Liver (tissue), 9 donors: ENCODE measurements around the gene RABL3. TPM values are rescaled to one million over a fixed set of nuclear protein-coding genes. Genes with fewer than 3 reads are reported as not detected.

Source experiments
- DNase-seq: peaks from one replicate; pipeline ENCODE4 v3.0.0-alpha.2; 2017; ENCODE audit warnings: low spot score
- H3K27ac ChIP-seq, 2 donors: one replicate each; pipeline ENCODE4 v1.7.0; 2013; ENCODE audit warnings: inconsistent platforms in 2 of 2, low read length in 2 of 2, control low read depth in 1 of 2, low read depth in 1 of 2, mild to moderate bottlenecking in 1 of 2
- H3K27me3 ChIP-seq, 4 donors: one replicate each; pipeline versions ENCODE4 v1.6.1 to v1.7.0; 2013; ENCODE audit warnings: low read length in 3 of 4, inconsistent platforms in 1 of 4, mild to moderate bottlenecking in 1 of 4, moderate library complexity in 1 of 4; ENCODE audit not compliant: control insufficient read depth in 4 of 4, insufficient read depth in 4 of 4
- H3K36me3 ChIP-seq, 4 donors: one replicate each; pipeline versions ENCODE4 v1.6.1 to v1.7.0; 2013; ENCODE audit warnings: low read length in 3 of 4, mild to moderate bottlenecking in 3 of 4, low read depth in 1 of 4, moderate library complexity in 1 of 4; ENCODE audit not compliant: control insufficient read depth in 4 of 4, insufficient read depth in 3 of 4
- H3K4me1 ChIP-seq, 4 donors: one replicate each; pipeline versions ENCODE4 v1.6.1 to v1.7.0; 2013; ENCODE audit warnings: low read length in 3 of 4, mild to moderate bottlenecking in 3 of 4, moderate library complexity in 1 of 4; ENCODE audit not compliant: control insufficient read depth in 4 of 4, insufficient read depth in 4 of 4
- H3K4me3 ChIP-seq, 3 donors: one replicate each; pipeline versions ENCODE4 v1.6.1 to v1.7.0; 2013; ENCODE audit warnings: low read length in 3 of 3, control low read depth in 1 of 3, low read depth in 1 of 3, mild to moderate bottlenecking in 1 of 3
- H3K9ac ChIP-seq, 2 donors: one replicate each; pipeline ENCODE4 v1.7.0; 2013; ENCODE audit warnings: low read length in 2 of 2, mild to moderate bottlenecking in 2 of 2, moderate library complexity in 2 of 2, control low read depth in 1 of 2, low read depth in 1 of 2
- H3K9me3 ChIP-seq, 4 donors: one replicate each; pipeline versions ENCODE4 v1.6.1 to v1.7.0; 2013; ENCODE audit warnings: low read length in 3 of 4; ENCODE audit not compliant: control insufficient read depth in 4 of 4
- ATF3 ChIP-seq: IDR thresholded peaks from 2 replicates; pipeline ENCODE4 v1.6.1; 2016; ENCODE audit warnings: antibody characterized with exemption
- CTCF ChIP-seq: fragments of 150-350 bp; IDR thresholded peaks from 2 replicates; pipeline ENCODE4 v1.5.1; 2017; ENCODE audit warnings: improper control_type of control experiment, low read depth, low read length; ENCODE audit not compliant: missing input control
- EGR1 ChIP-seq, 2 donors: IDR thresholded peaks; 2 replicates each; pipeline ENCODE4 v1.6.1; 2016 to 2018; ENCODE audit warnings: antibody characterized with exemption in 2 of 2, low read depth in 2 of 2
- FOXA1 ChIP-seq: IDR thresholded peaks from 2 replicates; pipeline ENCODE4 v1.6.1; 2016; ENCODE audit warnings: antibody characterized with exemption
- FOXA2 ChIP-seq: IDR thresholded peaks from 2 replicates; pipeline ENCODE4 v1.6.1; 2016; ENCODE audit warnings: antibody characterized with exemption
- GABPA ChIP-seq, 2 donors: IDR thresholded peaks in 1 of 2; conservative IDR thresholded peaks in 1 of 2; 2 replicates each; pipeline ENCODE4 v1.6.1; 2016; ENCODE audit warnings: antibody characterized with exemption in 2 of 2, mild to moderate bottlenecking in 1 of 2, moderate library complexity in 1 of 2
- HNF4A ChIP-seq, 2 donors: conservative IDR thresholded peaks; 2 replicates each; pipeline ENCODE4 v1.6.1; 2016; ENCODE audit warnings: antibody characterized with exemption in 2 of 2, mild to moderate bottlenecking in 2 of 2
- HNF4G ChIP-seq: IDR thresholded peaks from 2 replicates; pipeline ENCODE4 v1.6.1; 2016; ENCODE audit warnings: antibody characterized with exemption
- JUND ChIP-seq, 2 donors: IDR thresholded peaks; 2 replicates each; pipeline ENCODE4 v1.6.1; 2016; ENCODE audit warnings: antibody characterized with exemption in 2 of 2
- MAX ChIP-seq: IDR thresholded peaks from 2 replicates; pipeline ENCODE4 v1.6.1; 2016; ENCODE audit warnings: antibody characterized with exemption
- NR2F2 ChIP-seq: IDR thresholded peaks from 2 replicates; pipeline ENCODE4 v1.6.1; 2016; ENCODE audit warnings: antibody characterized with exemption
- RAD21 ChIP-seq, 2 donors: IDR thresholded peaks; 2 replicates each; pipeline ENCODE4 v1.6.1; 2016; ENCODE audit warnings: antibody characterized with exemption in 2 of 2, mild to moderate bottlenecking in 2 of 2
- RXRA ChIP-seq, 2 donors: IDR thresholded peaks; 2 replicates each; pipeline ENCODE4 v1.6.1; 2017 to 2018; ENCODE audit warnings: antibody characterized with exemption in 2 of 2, mild to moderate bottlenecking in 1 of 2
- SP1 ChIP-seq: IDR thresholded peaks from 2 replicates; pipeline ENCODE4 v1.6.1; 2018; ENCODE audit warnings: antibody characterized with exemption, mild to moderate bottlenecking
- TAF1 ChIP-seq: conservative IDR thresholded peaks from 2 replicates; pipeline ENCODE4 v1.6.1; 2016; ENCODE audit warnings: antibody characterized with exemption, mild to moderate bottlenecking
- YY1 ChIP-seq: IDR thresholded peaks from 2 replicates; pipeline ENCODE4 v1.6.1; 2016; ENCODE audit warnings: antibody characterized with exemption, mild to moderate bottlenecking
- ZBTB33 ChIP-seq: IDR thresholded peaks from 2 replicates; pipeline ENCODE4 v1.6.1; 2016; ENCODE audit warnings: antibody characterized with exemption
- WGBS: extraction: QIAGEN DNeasy Blood & Tissue Kit; methylation state at CpG from one replicate; pipeline ENCODE4 v1.1.7; 2013; 5-methylcytosine and 5-hydroxymethylcytosine counted together
- polyA plus RNA-seq, 2 donors: library from polyadenylated mRNA; stranded (reverse) in 1 of 2; unstranded in 1 of 2; fragments of 200-250 nt in 1 of 2; fragments of >200 nt in 1 of 2; fragmentation: Nextera tagmentation in 1 of 2; extraction: Ambion mirVana in 1 of 2; gene quantifications; one replicate each; pipeline versions ENCODE4 v1.2.1 to v1.2.3, GENCODE V29; 2013 to 2015
- total RNA-seq, 2 donors: library from RNA; depleted of rRNA; stranded (reverse); fragments of >200 nt; gene quantifications; one replicate each; pipeline ENCODE4 v1.2.3, GENCODE V29; 2014
- donor health status: healthy.
- donor health status: healthy.
- donor health status: healthy.
- donor health status: healthy.
- donor health status: healthy.

RABL3 gene
- total and polyA plus RNA-seq, 4 donors: 8.6 to 14.1 (median 13.1) TPM

GRCh38 chr3:120769436-120769835 lies 27.1 kb upstream of the RABL3 start:
- Histone ChIP-seq H3K27me3 (no peaks in the 10 kb centered on the region), H3K36me3 (no peaks in the 10 kb centered on the region), H3K4me1 (peaks cover 0 to 15% (median 12%) of the 10 kb centered on the region in 4 donors), H3K27ac (no peak overlapping the region), H3K4me3 (no peak overlapping the region), H3K9ac (no peak overlapping the region), H3K9me3 (no peaks in the 10 kb centered on the region)
- WGBS: 95% methylated on average over 2 of the region's 2 CpGs
- TF ChIP-seq HNF4A (conservative IDR thresholded peaks at IDR 0.05): no peak
- DNase-seq: no peak

- TF ChIP-seq FOXA2 (no peak), SP1 (no peak)
- no peaks in the 10 kb centered on the region for H3K27me3 ChIP-seq
- H3K4me1 ChIP-seq: peaks cover 0 to 15% (median 12%) of the 10 kb centered on the region in 4 donors
- no peak overlapping the region for H3K4me3 ChIP-seq
- DNase-seq: no peak
- H3K9ac ChIP-seq: no peak overlapping the region
- no peak overlapping the region for H3K27ac ChIP-seq
- H3K9me3 ChIP-seq: no peaks in the 10 kb centered on the region
- 76% methylated on average over 1 of the region's 1 CpG for WGBS
- no peaks in the 10 kb centered on the region for H3K36me3 ChIP-seq
These were observed 24.8 kb upstream of the RABL3 start for GRCh38 chr3:120767106-120767505.

- H3K4me1 ChIP-seq: peaks cover 0 to 15% (median 12%) of the 10 kb centered on the region in 4 donors
- no peaks in the 10 kb centered on the region for H3K27me3 ChIP-seq
- no peak overlapping the region for H3K27ac ChIP-seq
- H3K9ac ChIP-seq: no peak overlapping the region
- no peak for TF ChIP-seq ATF3
- TF ChIP-seq MAX: no peak
- TF ChIP-seq RXRA (IDR thresholded peaks at IDR 0.05): no peak
- no peak for TF ChIP-seq HNF4G
- DNase-seq: no peak
- H3K4me3 ChIP-seq: no peak overlapping the region
- WGBS: 78% methylated on average over 3 of the region's 3 CpGs
- H3K9me3 ChIP-seq: no peaks in the 10 kb centered on the region
- no peaks in the 10 kb centered on the region for H3K36me3 ChIP-seq
These were observed 24.3 kb upstream of the RABL3 start for GRCh38 chr3:120766576-120766975.

- Histone ChIP-seq H3K27me3 (no peaks in the 10 kb centered on the region), H3K36me3 (no peaks in the 10 kb centered on the region), H3K9ac (no peak overlapping the region), H3K9me3 (no peaks in the 10 kb centered on the region), H3K4me3 (no peak overlapping the region), H3K27ac (no peak overlapping the region), H3K4me1 (peaks cover 0 to 15% (median 12%) of the 10 kb centered on the region in 4 donors)
- DNase-seq: no peak
- TF ChIP-seq FOXA1 (no peak), YY1 (peak; percentile 71), ATF3 (no peak), GABPA (IDR thresholded peaks at IDR 0.05 in 1 of 2, conservative IDR thresholded peaks at IDR 0.05 in 1 of 2) (peak in 1 of 2 donors; percentile 7), FOXA2 (no peak), NR2F2 (no peak), ZBTB33 (peak; percentile 19), CTCF (no peak), SP1 (peak; percentile 9), HNF4G (no peak), MAX (peak; percentile 26), TAF1 (no peak), RAD21 (IDR thresholded peaks at IDR 0.05) (no peak), JUND (IDR thresholded peaks at IDR 0.05) (no peak), HNF4A (conservative IDR thresholded peaks at IDR 0.05) (peak; percentile 41 to 51), EGR1 (IDR thresholded peaks at IDR 0.05; ENCODE audit: low read depth in 2 of 2) (no peak), RXRA (IDR thresholded peaks at IDR 0.05) (peak; percentile 7 to 37)
These were observed 23.6 kb upstream of the RABL3 start for GRCh38 chr3:120765830-120766493.
